Endothelial cell of umbilical vein (primary cell): ENCODE data around the gene KIFC1. TPM values are rescaled to one million over a fixed set of nuclear protein-coding genes. Genes with fewer than 3 reads are reported as not detected.
A peak's percentile ranks its signal among the peaks of the same experiment; 100 is the strongest.

ENCODE experiments used
- BruUV-seq: library from RNA; stranded (reverse); fragments of 400-500 nt; replicated peaks from 2 replicates; lab custom pipeline; 2021; lab: Mats Ljungman, UMichigan
- CTCF ChIA-PET: fragments of 300-600, 350-600 bp; sonication (Branson Sonifier 250); formaldehyde crosslinking; loops from one replicate; lab custom pipeline; 2021; ENCODE audit warnings: antibody characterized with exemption, inconsistent platforms; lab: Charles Lee
- POLR2A ChIA-PET: fragments of 300-600, 350-600 bp; sonication (Branson Sonifier 250); formaldehyde crosslinking; loops from one replicate; lab custom pipeline; 2021; ENCODE audit warnings: antibody characterized with exemption, inconsistent platforms; lab: Charles Lee
- DNase-seq: peaks from one replicate; pipeline ENCODE4 v3.0.0-alpha.2; 2011; ENCODE audit warnings: low read depth, low spot score
- FAIRE-seq: peaks from 2 replicates; lab custom pipeline; 2011; peaks lifted over from hg19 to GRCh38; lab: Jason Lieb, UNC
- H2AFZ ChIP-seq: 2 replicates; pipeline ENCODE4 v1.6.0; 2012; ENCODE audit warnings: low read depth, low read length, control low read depth, inconsistent platforms
- H3K27ac ChIP-seq: 2 replicates; pipeline ENCODE4 v1.5.1; 2011; ENCODE audit warnings: low read depth, mild to moderate bottlenecking, control low read depth, low read length, moderate library complexity; ENCODE audit not compliant: insufficient read depth
- H3K27me3 ChIP-seq, 2 experiments: 2 replicates each; pipeline versions ENCODE4 v1.6.0 to v1.6.1; 2011; ENCODE audit warnings: low read length in 2 of 2, mixed read lengths in 1 of 2; ENCODE audit not compliant: control insufficient read depth in 2 of 2, insufficient read depth in 2 of 2
- H3K36me3 ChIP-seq, 2 experiments: 2 replicates in 1 of 2; 3 replicates in 1 of 2; pipeline ENCODE4 v1.5.1; 2011; ENCODE audit warnings: low read length in 2 of 2, mild to moderate bottlenecking in 1 of 2, moderate library complexity in 1 of 2; ENCODE audit not compliant: control insufficient read depth in 2 of 2, insufficient read depth in 2 of 2; ENCODE audit errors: extremely low read depth in 1 of 2
- H3K4me1 ChIP-seq: 3 replicates; pipeline ENCODE4 v1.5.1; 2011; ENCODE audit warnings: mild to moderate bottlenecking, low read length; ENCODE audit not compliant: control insufficient read depth, insufficient read depth; ENCODE audit errors: extremely low read depth
- H3K4me2 ChIP-seq: 2 replicates; pipeline ENCODE4 v1.6.1; 2011; ENCODE audit warnings: low read length, control low read depth, mixed read lengths; ENCODE audit not compliant: insufficient read depth
- H3K4me3 ChIP-seq, 3 experiments: fragments of 200-600 bp in 1 of 3; sonication (generic), shearing (Covaris generic) in 1 of 3; replicated peaks in 1 of 3; 2 replicates each; pipeline ENCODE4 v1.5.1; 2011 to 2016; ENCODE audit warnings: control low read depth in 3 of 3, low read length in 3 of 3, mild to moderate bottlenecking in 2 of 3, inconsistent platforms in 1 of 3, low read depth in 1 of 3, moderate library complexity in 1 of 3; ENCODE audit not compliant: insufficient read depth in 1 of 3
- H3K79me2 ChIP-seq: 2 replicates; pipeline ENCODE4 v1.6.0; 2012; ENCODE audit warnings: low read length, inconsistent platforms; ENCODE audit not compliant: control insufficient read depth, insufficient read depth
- H3K9ac ChIP-seq: replicated peaks from 2 replicates; pipeline ENCODE3; 2011; ENCODE audit warnings: low read length, control low read depth; ENCODE audit not compliant: insufficient read depth; ENCODE audit errors: extremely low read depth
- H3K9me1 ChIP-seq: replicated peaks from 3 replicates; pipeline ENCODE4 v1.6.0; 2011; ENCODE audit warnings: mild to moderate bottlenecking, low read length; ENCODE audit not compliant: control insufficient read depth, insufficient read depth; ENCODE audit errors: extremely low read depth
- H3K9me3 ChIP-seq: replicated peaks from 2 replicates; pipeline ENCODE4 v1.5.1; 2012; ENCODE audit warnings: low read length, inconsistent platforms; ENCODE audit not compliant: control insufficient read depth, insufficient read depth
- H4K20me1 ChIP-seq: replicated peaks from 2 replicates; pipeline ENCODE3; 2011; ENCODE audit warnings: mild to moderate bottlenecking, low read length; ENCODE audit not compliant: control insufficient read depth, insufficient read depth; ENCODE audit errors: extremely low read depth
- CTCF ChIP-seq, 2 donors: IDR thresholded peaks; 1 replicate in 1 of 2; 2 replicates in 1 of 2; pipeline ENCODE4 v1.5.1; 2011; ENCODE audit warnings: low read length in 2 of 2, mild to moderate bottlenecking in 2 of 2, moderate library complexity in 2 of 2, control low read depth in 1 of 2, inconsistent platforms in 1 of 2, low read depth in 1 of 2; ENCODE audit not compliant: insufficient read depth in 1 of 2; ENCODE audit errors: extremely low read depth in 1 of 2
- EZH2 ChIP-seq: IDR thresholded peaks from 2 replicates; pipeline ENCODE4 v1.6.1; 2012; ENCODE audit warnings: borderline replicate concordance, low read depth, mild to moderate bottlenecking, moderate library complexity, low read length, inconsistent platforms; ENCODE audit not compliant: severe bottlenecking
- FOS ChIP-seq: IDR thresholded peaks from 2 replicates; pipeline ENCODE4 v1.6.1; 2011; ENCODE audit warnings: mild to moderate bottlenecking, low read length, moderate library complexity, borderline replicate concordance; ENCODE audit not compliant: insufficient read depth
- GATA2 ChIP-seq: IDR thresholded peaks from 2 replicates; pipeline ENCODE4 v1.7.0; 2011; ENCODE audit warnings: low read depth, mild to moderate bottlenecking, moderate library complexity, mixed read lengths, low read length; ENCODE audit not compliant: insufficient read length, insufficient read depth
- JUN ChIP-seq: IDR thresholded peaks from 2 replicates; pipeline ENCODE4 v1.6.1; 2011; ENCODE audit warnings: borderline replicate concordance, low read depth; ENCODE audit not compliant: insufficient read length, insufficient read depth
- MAX ChIP-seq: IDR thresholded peaks from 2 replicates; pipeline ENCODE4 v1.6.1; 2011; ENCODE audit not compliant: insufficient read depth, insufficient read length
- MYC ChIP-seq: IDR thresholded peaks from one replicate; pipeline ENCODE4 v1.6.1; 2011; ENCODE audit warnings: mild to moderate bottlenecking, low read depth, low read length
- POLR2A ChIP-seq: IDR thresholded peaks from 2 replicates; pipeline ENCODE4 v1.6.1; 2012; ENCODE audit warnings: low read depth, mild to moderate bottlenecking, control low read depth, low read length
- POLR2AphosphoS5 ChIP-seq: IDR thresholded peaks from 2 replicates; pipeline ENCODE4 v1.6.1; 2012; ENCODE audit warnings: low read depth, mild to moderate bottlenecking, control low read depth, low read length, moderate library complexity; ENCODE audit not compliant: insufficient read depth
- dilution Hi-C: fragments of 300-500 bp; cut with MboI; formaldehyde crosslinking; loops from one replicate; pipeline ENCODE4 v1.15.0; 2019; ENCODE audit warnings: low sequenced_read_pairs; ENCODE audit not compliant: extremely low pct_ligation_motif_present
- intact Hi-C: fragments of 100-400 bp; cut with micrococcal nuclease; formaldehyde crosslinking; loops from one replicate; pipeline ENCODE4 v1.10.0; 2022
- polyA plus RNA-seq, 4 experiments: library from polyadenylated mRNA; depleted of rRNA in 3 of 4; stranded (reverse) in 3 of 4; unstranded in 1 of 4; fragments of >200 nt; gene quantifications; 2 replicates each; pipeline versions ENCODE4 v1.2.1 to v1.2.3, GENCODE V29; 2011 to 2012; ENCODE audit warnings: missing spikeins in 1 of 4
- total RNA-seq: library from RNA; stranded (reverse); gene quantifications from 2 replicates; pipeline ENCODE4 v1.2.3, GENCODE V29; 2021

The KIFC1 gene
- total and polyA plus RNA-seq, 2 donors (not counting 3 experiments of a cell fraction or from before 2014, with no cell fraction given) = 39.3 to 63.4 TPM

GRCh38 chr6:33440649-33441309, 49.2 kb downstream of the KIFC1 start:
- TF ChIP-seq CTCF (IDR thresholded peaks at IDR 0.05; ENCODE audit: extremely low read depth in 1 of 2, insufficient read depth in 1 of 2, low read depth in 1 of 2, low read length in 2 of 2) (no peak), MAX (no peak), FOS (no peak), POLR2A (no peak), EZH2 (no peak), JUN (no peak), GATA2 (no peak), POLR2AphosphoS5 (no peak), MYC (no peak)
- Histone ChIP-seq H2AFZ (no peak overlapping the region), H3K27ac (no peak overlapping the region), H3K4me1 (no peaks in the 10 kb centered on the region), H3K9ac (no peak overlapping the region), H3K27me3 (no peaks in the 10 kb centered on the region), H3K4me2 (no peak overlapping the region), H4K20me1 (no peaks in the 10 kb centered on the region), H3K9me1 (no peaks in the 10 kb centered on the region), H3K4me3 (no peak overlapping the region), H3K79me2 (no peaks in the 10 kb centered on the region), H3K9me3 (no peaks in the 10 kb centered on the region), H3K36me3 (peaks cover 0 to 26% of the 10 kb centered on the region in 2 experiments)
- CTCF ChIA-PET = interaction anchor here (2.0 kb wide), 1 partner anchor 10 kb away, joined by 5 read pairs; no protein-coding TSS in a partner anchor
- POLR2A ChIA-PET = no interaction called here
- dilution Hi-C loops = no loop called here
- no peak for DNase-seq
- intact Hi-C loops = no loop called here
- BruUV-seq = TSS peak; percentile 7
- no peak for FAIRE-seq
